IMR-90 (cell line): Measurements from ENCODE around the gene COL19A1. TPM values are rescaled to one million over a fixed set of nuclear protein-coding genes. Genes with fewer than 3 reads are reported as not detected.

Source experiments
- ATAC-seq: fragments of 200-7000 bp; cut with Tn5 transposase; 2 replicates; pipeline ENCODE4 v1.9.1; 2020; ENCODE audit warnings: low read depth, mild to moderate bottlenecking, moderate library complexity
- BruUV-seq: library from RNA; stranded (reverse); fragments of 400-500 nt; replicated peaks from 2 replicates; lab custom pipeline; 2021; lab: Mats Ljungman, UMichigan
- CTCF ChIA-PET: fragments of 300-600 bp; formaldehyde crosslinking; extraction: SDS; loops from one replicate; lab custom pipeline; 2021; ENCODE audit warnings: antibody characterized with exemption; lab: Yijun Ruan, JAX
- POLR2A ChIA-PET: fragments of 300-600 bp; sonication (Branson Sonifier 250); formaldehyde crosslinking; loops from one replicate; lab custom pipeline; 2022; ENCODE audit warnings: antibody characterized with exemption; ENCODE audit not compliant: unreplicated experiment; lab: Charles Lee
- DNase-seq: peaks from one replicate; pipeline ENCODE4 v3.0.0; 2013
- H2AFZ ChIP-seq: replicated peaks from 2 replicates; pipeline ENCODE3; 2013; ENCODE audit warnings: low read length, mild to moderate bottlenecking; ENCODE audit not compliant: poor library complexity
- H2AK5ac ChIP-seq: 2 replicates; pipeline ENCODE4 v1.6.1; 2013; ENCODE audit warnings: low read depth, low read length, inconsistent platforms
- H2AK9ac ChIP-seq: replicated peaks from 2 replicates; pipeline ENCODE3; 2013; ENCODE audit warnings: mild to moderate bottlenecking, low read depth, low read length, moderate library complexity; ENCODE audit not compliant: poor library complexity
- H2BK120ac ChIP-seq: 2 replicates; pipeline ENCODE4 v1.6.1; 2013; ENCODE audit warnings: low read depth, low read length, inconsistent platforms
- H2BK15ac ChIP-seq: 3 replicates; pipeline ENCODE4 v1.6.1; 2013; ENCODE audit warnings: low read depth, low read length, inconsistent platforms
- H2BK20ac ChIP-seq: 2 replicates; pipeline ENCODE4 v1.6.1; 2013; ENCODE audit warnings: low read depth, mild to moderate bottlenecking, inconsistent platforms, low read length, moderate library complexity
- H2BK5ac ChIP-seq: 2 replicates; pipeline ENCODE4 v1.6.1; 2013; ENCODE audit warnings: mild to moderate bottlenecking, low read depth, low read length, inconsistent platforms; ENCODE audit not compliant: poor library complexity, severe bottlenecking
- H3K14ac ChIP-seq: replicated peaks from 2 replicates; pipeline ENCODE4 v1.6.1; 2013; ENCODE audit warnings: low read depth, low read length, inconsistent platforms
- H3K18ac ChIP-seq: 2 replicates; pipeline ENCODE4 v1.6.1; 2013; ENCODE audit warnings: low read depth, low read length, control low read depth
- H3K23ac ChIP-seq: 2 replicates; pipeline ENCODE4 v1.6.1; 2013; ENCODE audit warnings: low read depth, low read length, inconsistent platforms
- H3K27ac ChIP-seq: 2 replicates; pipeline ENCODE4 v1.5.1; 2013; ENCODE audit warnings: mild to moderate bottlenecking, control low read depth, low read length; ENCODE audit not compliant: insufficient read depth
- H3K27me3 ChIP-seq: 2 replicates; pipeline ENCODE4 v1.6.1; 2013; ENCODE audit warnings: low read length; ENCODE audit not compliant: control insufficient read depth, insufficient read depth
- H3K36me3 ChIP-seq: 2 replicates; pipeline ENCODE4 v1.6.1; 2013; ENCODE audit warnings: low read length, mixed read lengths; ENCODE audit not compliant: control insufficient read depth, insufficient read depth
- H3K4ac ChIP-seq: 2 replicates; pipeline ENCODE4 v1.6.1; 2013; ENCODE audit warnings: low read depth, low read length, inconsistent platforms
- H3K4me1 ChIP-seq: 2 replicates; pipeline ENCODE4 v1.6.1; 2013; ENCODE audit warnings: low read length, mixed read lengths; ENCODE audit not compliant: control insufficient read depth, insufficient read depth
- H3K4me2 ChIP-seq: 2 replicates; pipeline ENCODE4 v1.6.1; 2013; ENCODE audit warnings: low read depth, mild to moderate bottlenecking, control low read depth, low read length, moderate library complexity
- H3K4me3 ChIP-seq: 2 replicates; pipeline ENCODE4 v1.5.1; 2013; ENCODE audit warnings: low read depth, mild to moderate bottlenecking, control low read depth, low read length, moderate library complexity; ENCODE audit not compliant: insufficient read depth
- H3K56ac ChIP-seq: 2 replicates; pipeline ENCODE4 v1.6.1; 2013; ENCODE audit warnings: low read length, inconsistent platforms; ENCODE audit not compliant: insufficient read depth; ENCODE audit errors: extremely low read depth
- H3K79me1 ChIP-seq, 2 experiments: 2 replicates each; pipeline ENCODE4 v1.6.1; 2013; ENCODE audit warnings: low read length in 2 of 2, inconsistent platforms in 1 of 2, low read depth in 1 of 2
- H3K9ac ChIP-seq: 2 replicates; pipeline ENCODE4 v1.6.1; 2013; ENCODE audit warnings: low read depth, low read length, control low read depth
- H3K9me1 ChIP-seq: 2 replicates; pipeline ENCODE4 v1.6.1; 2013; ENCODE audit warnings: low read length, inconsistent platforms; ENCODE audit not compliant: insufficient read depth
- H3K9me3 ChIP-seq: 2 replicates; pipeline ENCODE4 v1.6.1; 2013; ENCODE audit warnings: low read length; ENCODE audit not compliant: control insufficient read depth, insufficient read depth
- H4K20me1 ChIP-seq: 2 replicates; pipeline ENCODE4 v1.6.1; 2013; ENCODE audit warnings: low read length, inconsistent platforms; ENCODE audit not compliant: insufficient read depth
- H4K5ac ChIP-seq: 2 replicates; pipeline ENCODE4 v1.6.1; 2013; ENCODE audit warnings: mild to moderate bottlenecking, low read depth, low read length, control low read depth
- H4K8ac ChIP-seq, 2 experiments: 2 replicates each; pipeline ENCODE4 v1.6.1; 2013; ENCODE audit warnings: low read depth in 2 of 2, low read length in 2 of 2, control low read depth in 1 of 2, inconsistent platforms in 1 of 2
- H4K91ac ChIP-seq: 2 replicates; pipeline ENCODE4 v1.6.1; 2013; ENCODE audit warnings: low read depth, low read length, inconsistent platforms; ENCODE audit not compliant: insufficient read depth
- BHLHE40 ChIP-seq: fragments of 150-350 bp; IDR thresholded peaks from 2 replicates; pipeline ENCODE4 v1.6.1; 2016; ENCODE audit warnings: mild to moderate bottlenecking, low read depth, low read length
- CEBPB ChIP-seq: IDR thresholded peaks from 2 replicates; pipeline ENCODE4 v1.6.1; 2012; ENCODE audit warnings: low read depth, low read length, improper control_type of control experiment
- CHD1 ChIP-seq: IDR thresholded peaks from 2 replicates; pipeline ENCODE4 v1.6.1; 2012; ENCODE audit warnings: low read depth, low read length, improper control_type of control experiment
- FOS ChIP-seq: fragments of 150-350 bp; IDR thresholded peaks from 2 replicates; pipeline ENCODE4 v1.6.1; 2016; ENCODE audit warnings: low read depth, low read length
- MAFK ChIP-seq: IDR thresholded peaks from 2 replicates; pipeline ENCODE4 v1.6.1; 2012; ENCODE audit warnings: low read depth, low read length, improper control_type of control experiment
- MAZ ChIP-seq: IDR thresholded peaks from 2 replicates; pipeline ENCODE4 v1.6.1; 2012; ENCODE audit warnings: low read depth, mild to moderate bottlenecking, low read length, improper control_type of control experiment, moderate library complexity, borderline replicate concordance
- NFE2L2 ChIP-seq: fragments of 150-350 bp; IDR thresholded peaks from 2 replicates; pipeline ENCODE4 v1.6.1; 2016; ENCODE audit warnings: low read depth, mild to moderate bottlenecking, low read length
- POLR2A ChIP-seq: IDR thresholded peaks from 2 replicates; pipeline ENCODE4 v1.6.1; 2012; ENCODE audit warnings: mild to moderate bottlenecking, low read depth, low read length
- RAD21 ChIP-seq: IDR thresholded peaks from 2 replicates; pipeline ENCODE4 v1.6.1; 2012; ENCODE audit warnings: low read length, improper control_type of control experiment
- RCOR1 ChIP-seq: IDR thresholded peaks from 2 replicates; pipeline ENCODE4 v1.6.1; 2012; ENCODE audit warnings: mild to moderate bottlenecking, low read length, improper control_type of control experiment; ENCODE audit not compliant: insufficient replicate concordance
- RFX5 ChIP-seq: IDR thresholded peaks from 2 replicates; pipeline ENCODE4 v1.8.0; 2012; ENCODE audit warnings: low read depth, mild to moderate bottlenecking, low read length, moderate library complexity
- SMC3 ChIP-seq: fragments of 150-350 bp; IDR thresholded peaks from 2 replicates; pipeline ENCODE4 v1.6.1; 2016; ENCODE audit warnings: low read depth, mild to moderate bottlenecking, antibody characterized with exemption, low read length, moderate library complexity
- whole genome bisulfite sequencing, 2 experiments: methylation state at CpG; one replicate each; pipeline versions ENCODE4 v1.1.5 to v1.1.7; 2013; ENCODE audit warnings: missing lambda C conversion rate in 2 of 2; ENCODE audit not compliant: insufficient read length in 1 of 2; ENCODE audit errors: extremely low coverage in 2 of 2; 5-methylcytosine and 5-hydroxymethylcytosine counted together
- dilution Hi-C: fragments of 300-500 bp; cut with HindIII; formaldehyde crosslinking; loops from one replicate; pipeline ENCODE4 v1.14.3; 2018; ENCODE audit warnings: low sequenced_read_pairs; ENCODE audit not compliant: unreplicated experiment
- in situ Hi-C: fragments of 300-500 bp; cut with MboI; formaldehyde crosslinking; loops from 3 replicates; pipeline ENCODE4 v1.14.3; 2019; ENCODE audit warnings: low sequenced_read_pairs, inconsistent platforms, mixed read lengths
- intact Hi-C: fragments of 100-400 bp; cut with micrococcal nuclease; formaldehyde crosslinking; loops from 2 replicates; pipeline ENCODE4 v1.10.0; 2022
- polyA plus RNA-seq, 3 experiments: library from polyadenylated mRNA; depleted of rRNA; stranded (reverse); fragments of >200 nt; gene quantifications; 2 replicates each; pipeline ENCODE4 v1.2.3, GENCODE V29; 2012; ENCODE audit warnings: low replicate concordance in 1 of 3
- total RNA-seq: library from RNA; depleted of rRNA; stranded (reverse); fragments of >200 nt; gene quantifications from 2 replicates; pipeline ENCODE4 v1.2.3, GENCODE V29; 2012
- TF ChIP-seq, protein P1 (sequence below): fragments of 150-350 bp; IDR thresholded peaks from 2 replicates; pipeline ENCODE4 v1.6.1; 2017; ENCODE audit warnings: mild to moderate bottlenecking, antibody characterized with exemption, low read length, low read depth
- TF ChIP-seq, protein P2 (sequence below): fragments of 150-350 bp; IDR thresholded peaks from 2 replicates; pipeline ENCODE4 v1.6.1; 2016; ENCODE audit warnings: low read depth, mild to moderate bottlenecking, low read length, moderate library complexity, borderline replicate concordance
- TF ChIP-seq, protein P3 (sequence below): conservative IDR thresholded peaks from 2 replicates; pipeline ENCODE4 v1.5.1; 2012; ENCODE audit warnings: mild to moderate bottlenecking, low read depth, low read length, improper control_type of control experiment

COL19A1 gene
- total and polyA plus RNA-seq, 2 of the 4 experiments (the other 2 are of a cell fraction), result under 0.01 TPM; not detected in 1

DNA sequence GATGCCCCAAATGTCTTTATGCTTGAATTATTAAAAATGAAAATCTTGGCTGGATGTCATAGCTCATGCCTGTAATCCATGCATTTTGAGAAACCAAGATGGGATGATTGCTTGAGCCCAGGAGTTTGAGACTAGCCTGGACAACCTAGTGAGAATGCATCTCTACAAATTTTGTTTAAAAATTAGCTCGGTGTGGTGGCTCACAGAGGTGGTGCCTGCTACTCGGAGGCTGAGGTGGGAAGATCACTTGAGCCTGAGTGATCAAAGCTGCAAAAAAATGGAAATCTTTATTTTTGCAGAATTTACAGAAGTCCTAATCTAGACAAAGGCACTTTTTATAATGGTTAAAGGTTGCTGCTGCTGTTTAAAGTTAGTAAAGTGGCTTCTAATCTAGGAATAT, 20.0 kb upstream of the COL19A1 start:
- intact Hi-C loops, result no loop called here
- Histone ChIP-seq H3K4me1 (no peaks in the 10 kb centered on the region), H2BK15ac (no peak overlapping the region), H4K20me1 (no peaks in the 10 kb centered on the region), H3K9ac (no peak overlapping the region), H3K27me3 (no peaks in the 10 kb centered on the region), H2AK5ac (no peak overlapping the region), H3K9me1 (no peaks in the 10 kb centered on the region), H2AK9ac (no peak overlapping the region), H3K9me3 (no peaks in the 10 kb centered on the region), H3K4me2 (no peak overlapping the region), H3K56ac (no peak overlapping the region), H3K23ac (no peak overlapping the region; the same call in 1 of the 2 replicates), H2BK120ac (no peak overlapping the region), H3K18ac (no peak overlapping the region), H2BK20ac (no peak overlapping the region), H4K8ac (no peak overlapping the region), H4K5ac (no peak overlapping the region), H3K14ac (no peak overlapping the region), H3K4me3 (no peak overlapping the region), H4K91ac (no peak overlapping the region), H3K4ac (no peak overlapping the region), H3K79me1 (no peaks in the 10 kb centered on the region), H2AFZ (no peak overlapping the region), H3K27ac (no peak overlapping the region), H3K36me3 (no peaks in the 10 kb centered on the region), H2BK5ac (no peak overlapping the region)
- no TSS peak for BruUV-seq
- no CpG with 5 or more reads among the region's 2 CpGs for WGBS, 2 experiments
- POLR2A ChIA-PET, result no interaction called here
- in situ Hi-C loops, result loop anchor here (25.0 kb wide), 1 partner anchor 266 kb away; no protein-coding TSS in a partner anchor
- no peak for TF ChIP-seq FOS
- TF ChIP-seq RFX5, result no peak
- no peak for TF ChIP-seq SMC3
- TF ChIP-seq MAZ, result no peak
- no peak for TF ChIP-seq RCOR1
- TF ChIP-seq CHD1, result no peak
- no peak for TF ChIP-seq BHLHE40
- TF ChIP-seq, protein P1, sequence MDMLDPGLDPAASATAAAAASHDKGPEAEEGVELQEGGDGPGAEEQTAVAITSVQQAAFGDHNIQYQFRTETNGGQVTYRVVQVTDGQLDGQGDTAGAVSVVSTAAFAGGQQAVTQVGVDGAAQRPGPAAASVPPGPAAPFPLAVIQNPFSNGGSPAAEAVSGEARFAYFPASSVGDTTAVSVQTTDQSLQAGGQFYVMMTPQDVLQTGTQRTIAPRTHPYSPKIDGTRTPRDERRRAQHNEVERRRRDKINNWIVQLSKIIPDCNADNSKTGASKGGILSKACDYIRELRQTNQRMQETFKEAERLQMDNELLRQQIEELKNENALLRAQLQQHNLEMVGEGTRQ, result no peak
- no peak for TF ChIP-seq MAFK
- no peak for TF ChIP-seq POLR2A
- TF ChIP-seq, protein P2, sequence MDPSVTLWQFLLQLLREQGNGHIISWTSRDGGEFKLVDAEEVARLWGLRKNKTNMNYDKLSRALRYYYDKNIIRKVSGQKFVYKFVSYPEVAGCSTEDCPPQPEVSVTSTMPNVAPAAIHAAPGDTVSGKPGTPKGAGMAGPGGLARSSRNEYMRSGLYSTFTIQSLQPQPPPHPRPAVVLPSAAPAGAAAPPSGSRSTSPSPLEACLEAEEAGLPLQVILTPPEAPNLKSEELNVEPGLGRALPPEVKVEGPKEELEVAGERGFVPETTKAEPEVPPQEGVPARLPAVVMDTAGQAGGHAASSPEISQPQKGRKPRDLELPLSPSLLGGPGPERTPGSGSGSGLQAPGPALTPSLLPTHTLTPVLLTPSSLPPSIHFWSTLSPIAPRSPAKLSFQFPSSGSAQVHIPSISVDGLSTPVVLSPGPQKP, result no peak
- TF ChIP-seq CEBPB, result no peak
- TF ChIP-seq RAD21, result no peak
- TF ChIP-seq, protein P3, sequence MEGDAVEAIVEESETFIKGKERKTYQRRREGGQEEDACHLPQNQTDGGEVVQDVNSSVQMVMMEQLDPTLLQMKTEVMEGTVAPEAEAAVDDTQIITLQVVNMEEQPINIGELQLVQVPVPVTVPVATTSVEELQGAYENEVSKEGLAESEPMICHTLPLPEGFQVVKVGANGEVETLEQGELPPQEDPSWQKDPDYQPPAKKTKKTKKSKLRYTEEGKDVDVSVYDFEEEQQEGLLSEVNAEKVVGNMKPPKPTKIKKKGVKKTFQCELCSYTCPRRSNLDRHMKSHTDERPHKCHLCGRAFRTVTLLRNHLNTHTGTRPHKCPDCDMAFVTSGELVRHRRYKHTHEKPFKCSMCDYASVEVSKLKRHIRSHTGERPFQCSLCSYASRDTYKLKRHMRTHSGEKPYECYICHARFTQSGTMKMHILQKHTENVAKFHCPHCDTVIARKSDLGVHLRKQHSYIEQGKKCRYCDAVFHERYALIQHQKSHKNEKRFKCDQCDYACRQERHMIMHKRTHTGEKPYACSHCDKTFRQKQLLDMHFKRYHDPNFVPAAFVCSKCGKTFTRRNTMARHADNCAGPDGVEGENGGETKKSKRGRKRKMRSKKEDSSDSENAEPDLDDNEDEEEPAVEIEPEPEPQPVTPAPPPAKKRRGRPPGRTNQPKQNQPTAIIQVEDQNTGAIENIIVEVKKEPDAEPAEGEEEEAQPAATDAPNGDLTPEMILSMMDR, result no peak
- no peak for TF ChIP-seq NFE2L2
- DNase-seq (no peak), ATAC-seq (no peak)
- dilution Hi-C loops, result no loop called here
- CTCF ChIA-PET, result interaction anchor here (1.1 kb wide), 1 partner anchor 14 kb away, joined by 3 read pairs; no protein-coding TSS in a partner anchor
